ENCODE measurements around the gene CNOT1. TPM values are rescaled to one million over a fixed set of nuclear protein-coding genes. Genes with fewer than 3 reads are reported as not detected.

CNOT1 gene
- total RNA-seq, 2 experiments from 2014 or later, result 164 to 184 TPM

GRCh38 chr16:58507963-58508670, 121.5 kb downstream of the CNOT1 start:
- ATAC-seq (ENCODE audit: poor library complexity) (no peak), DNase-seq (no peak)
- Mint-ChIP-seq H3K4me3 (no peak overlapping the region), H3K36me3 (ENCODE audit: low read depth) (no peaks in the 10 kb centered on the region), H3K27ac (no peak overlapping the region), H3K27me3 (no peaks in the 10 kb centered on the region), H3K9me3 (no peaks in the 10 kb centered on the region), H3K4me1 (ENCODE audit: low read depth) (peaks cover 6% of the 10 kb centered on the region)
- H3K36me3 ChIP-seq (ENCODE audit: insufficient read depth, low read length), result no peaks in the 10 kb centered on the region
- H3K4me3 ChIP-seq (ENCODE audit: low read length), result no peak overlapping the region
- no peaks in the 10 kb centered on the region for H3K27me3 ChIP-seq (ENCODE audit: control insufficient read depth in 1 of 2, insufficient read depth in 2 of 2, low read length in 2 of 2)
- ChIA-PET CTCF (interaction anchor here (0.7 kb wide), 1 partner anchor 248 kb away, joined by 3 read pairs; no protein-coding TSS in a partner anchor), POLR2A (no interaction called here)
- no peaks in the 10 kb centered on the region for H3K9me3 ChIP-seq (ENCODE audit: control insufficient read depth in 1 of 2, insufficient read depth in 1 of 2, low read length in 2 of 2)
- intact Hi-C loops (cut with DNase I, micrococcal nuclease), result no loop called here
- H3K27ac ChIP-seq (ENCODE audit: low read depth in 1 of 2, low read length in 2 of 2), result no peak overlapping the region
- peaks cover 6% of the 10 kb centered on the region for H3K4me1 ChIP-seq (ENCODE audit: insufficient read depth, low read length)
- TF ChIP-seq CTCF (IDR thresholded peaks at IDR 0.05), result no peak

- POLR2A ChIA-PET, result no interaction called here
- H3K4me3 ChIP-seq (ENCODE audit: low read length), result no peak overlapping the region
- CTCF ChIA-PET, result no interaction called here
- H3K4me1 ChIP-seq (ENCODE audit: insufficient read depth, low read length), result peaks cover 6% of the 10 kb centered on the region
- Mint-ChIP-seq H3K9me3 (no peaks in the 10 kb centered on the region), H3K27ac (no peak overlapping the region), H3K4me1 (ENCODE audit: low read depth) (peaks cover 6% of the 10 kb centered on the region), H3K36me3 (ENCODE audit: low read depth) (no peaks in the 10 kb centered on the region), H3K27me3 (peaks cover 4% of the 10 kb centered on the region), H3K4me3 (no peak overlapping the region)
- DNase-seq (peak in 2 of 14 experiments; percentile 13 to 26), ATAC-seq (ENCODE audit: poor library complexity) (no peak)
- intact Hi-C loops (cut with DNase I, micrococcal nuclease), result no loop called here
- H3K27ac ChIP-seq (ENCODE audit: low read depth in 1 of 2, low read length in 2 of 2), result no peak overlapping the region
- no peak for TF ChIP-seq CTCF (IDR thresholded peaks at IDR 0.05)
- H3K36me3 ChIP-seq (ENCODE audit: insufficient read depth, low read length), result no peaks in the 10 kb centered on the region
- H3K27me3 ChIP-seq (ENCODE audit: control insufficient read depth in 1 of 2, insufficient read depth in 2 of 2, low read length in 2 of 2), result no peaks in the 10 kb centered on the region
- H3K9me3 ChIP-seq (ENCODE audit: control insufficient read depth in 1 of 2, insufficient read depth in 1 of 2, low read length in 2 of 2), result no peaks in the 10 kb centered on the region
Observed at GRCh38 chr16:58507195-58507962, 122.2 kb downstream of the CNOT1 start.

- H3K4me1 ChIP-seq (ENCODE audit: insufficient read depth, low read length), result peaks cover 8% of the 10 kb centered on the region
- no peak for TF ChIP-seq CTCF (IDR thresholded peaks at IDR 0.05)
- no peaks in the 10 kb centered on the region for H3K9me3 Mint-ChIP-seq
- no peak overlapping the region for H3K27ac ChIP-seq (ENCODE audit: low read depth in 1 of 2, low read length in 2 of 2)
- ChIA-PET POLR2A (no interaction called here), CTCF (no interaction called here)
- H3K27ac Mint-ChIP-seq, result no peak overlapping the region
- H3K27me3 Mint-ChIP-seq, result peaks cover 5% of the 10 kb centered on the region
- H3K36me3 ChIP-seq (ENCODE audit: insufficient read depth, low read length), result no peaks in the 10 kb centered on the region
- H3K9me3 ChIP-seq (ENCODE audit: control insufficient read depth in 1 of 2, insufficient read depth in 1 of 2, low read length in 2 of 2), result peaks cover 0 to 5% of the 10 kb centered on the region in 2 experiments
- DNase-seq, result peak in 1 of 14 experiments; percentile 27
- H3K27me3 ChIP-seq (ENCODE audit: control insufficient read depth in 1 of 2, insufficient read depth in 2 of 2, low read length in 2 of 2), result no peaks in the 10 kb centered on the region
- intact Hi-C loops (cut with DNase I, micrococcal nuclease), result no loop called here
- no peak overlapping the region for H3K4me3 Mint-ChIP-seq
- H3K36me3 Mint-ChIP-seq (ENCODE audit: low read depth), result no peaks in the 10 kb centered on the region
- peaks cover 2% of the 10 kb centered on the region for H3K4me1 Mint-ChIP-seq (ENCODE audit: low read depth)
- no peak for ATAC-seq (ENCODE audit: poor library complexity)
- H3K4me3 ChIP-seq (ENCODE audit: low read length), result no peak overlapping the region
Observed at GRCh38 chr16:58506241-58507194, 123.1 kb downstream of the CNOT1 start.

All from CD4-positive, alpha-beta T cell (primary cell).